Fibroblast of lung (primary cell): ENCODE data around the gene POP7. TPM values are rescaled to one million over a fixed set of nuclear protein-coding genes. Genes with fewer than 3 reads are reported as not detected.

Experiments used
- DNase-seq, 2 donors: peaks; one replicate each; pipeline versions ENCODE4 v3.0.0 to v3.0.0-alpha.2; 2010; ENCODE audit warnings: low read depth in 2 of 2
- H2AFZ ChIP-seq: 2 replicates; pipeline ENCODE4 v1.5.1; 2012; ENCODE audit warnings: low read length, control low read depth, inconsistent platforms
- H3K27ac ChIP-seq: 2 replicates; pipeline ENCODE4 v1.5.1; 2011; ENCODE audit warnings: low read length, control low read depth; ENCODE audit not compliant: insufficient read depth
- H3K27me3 ChIP-seq: 2 replicates; pipeline ENCODE4 v1.5.1; 2011; ENCODE audit warnings: mild to moderate bottlenecking, low read length; ENCODE audit not compliant: control insufficient read depth, insufficient read depth
- H3K36me3 ChIP-seq: 2 replicates; pipeline ENCODE4 v1.5.1; 2011; ENCODE audit warnings: low read length; ENCODE audit not compliant: control insufficient read depth, insufficient read depth
- H3K4me1 ChIP-seq: 2 replicates; pipeline ENCODE4 v1.5.1; 2011; ENCODE audit warnings: low read length; ENCODE audit not compliant: control insufficient read depth, insufficient read depth; ENCODE audit errors: extremely low read depth
- H3K4me2 ChIP-seq: 2 replicates; pipeline ENCODE4 v1.5.1; 2011; ENCODE audit warnings: low read length, control low read depth; ENCODE audit not compliant: insufficient read depth; ENCODE audit errors: extremely low read depth
- H3K4me3 ChIP-seq, 4 experiments: fragments of 200-600 bp in 1 of 4; sonication (generic) in 1 of 4; replicated peaks in 1 of 4; 2 replicates each; pipeline ENCODE4 v1.5.1; 2011 to 2016; ENCODE audit warnings: low read length in 4 of 4, low read depth in 3 of 4, mild to moderate bottlenecking in 3 of 4, control low read depth in 2 of 4, inconsistent platforms in 1 of 4, mixed read lengths in 1 of 4; ENCODE audit not compliant: insufficient read depth in 1 of 4; ENCODE audit errors: control extremely low read depth in 1 of 4
- H3K79me2 ChIP-seq: 2 replicates; pipeline ENCODE4 v1.5.1; 2012; ENCODE audit warnings: mild to moderate bottlenecking, low read length, inconsistent platforms; ENCODE audit not compliant: control insufficient read depth, insufficient read depth
- H3K9ac ChIP-seq: 2 replicates; pipeline ENCODE4 v1.5.1; 2011; ENCODE audit warnings: mild to moderate bottlenecking, low read length, control low read depth; ENCODE audit not compliant: insufficient read depth
- H3K9me3 ChIP-seq: 2 replicates; pipeline ENCODE4 v1.5.1; 2012; ENCODE audit warnings: low read depth, low read length; ENCODE audit not compliant: control insufficient read depth, insufficient read depth
- H4K20me1 ChIP-seq: 2 replicates; pipeline ENCODE4 v1.5.1; 2011; ENCODE audit warnings: low read length; ENCODE audit not compliant: control insufficient read depth, insufficient read depth; ENCODE audit errors: extremely low read depth
- EZH2 ChIP-seq: IDR thresholded peaks from 2 replicates; pipeline ENCODE4 v1.5.1; 2012; ENCODE audit warnings: low read length, control low read depth, mild to moderate bottlenecking; ENCODE audit errors: missing control alignments
- polyA plus RNA-seq, 2 donors: library from polyadenylated mRNA; depleted of rRNA in 1 of 2; stranded (reverse) in 1 of 2; unstranded in 1 of 2; fragments of >200 nt; gene quantifications; 2 replicates each; pipeline ENCODE4 v1.2.1, GENCODE V29; 2011 to 2012; ENCODE audit warnings: missing spikeins in 1 of 2
- total RNA-seq: library from RNA; depleted of rRNA; stranded (reverse); fragments of >200 nt; gene quantifications from 2 replicates; pipeline ENCODE4 v1.2.1, GENCODE V29; 2014
- TF ChIP-seq, protein P1 (sequence below), 2 donors: IDR thresholded peaks in 1 of 2; conservative IDR thresholded peaks in 1 of 2; 1 replicate in 1 of 2; 2 replicates in 1 of 2; pipeline ENCODE4 v1.5.1; 2011 to 2012; ENCODE audit warnings: low read length in 2 of 2, control low read depth in 1 of 2, inconsistent platforms in 1 of 2, low read depth in 1 of 2, mild to moderate bottlenecking in 1 of 2

POP7 gene
- total and polyA plus RNA-seq, 2 donors (not counting 1 experiment from before 2014, with no cell fraction given) = 19.4 to 31.9 TPM

GRCh38 chr7:100677308-100678267, 28.3 kb upstream of the POP7 start:
- Histone ChIP-seq H3K4me2 (no peak overlapping the region), H3K27ac (no peak overlapping the region), H3K9ac (no peak overlapping the region), H3K4me3 (no peak overlapping the region), H2AFZ (no peak overlapping the region), H3K27me3 (no peaks in the 10 kb centered on the region), H3K79me2 (peaks cover 40% of the 10 kb centered on the region), H3K9me3 (no peaks in the 10 kb centered on the region), H3K36me3 (peaks cover 31% of the 10 kb centered on the region), H3K4me1 (peaks cover 8% of the 10 kb centered on the region), H4K20me1 (no peaks in the 10 kb centered on the region)
- no peak for DNase-seq
- TF ChIP-seq, protein P1, sequence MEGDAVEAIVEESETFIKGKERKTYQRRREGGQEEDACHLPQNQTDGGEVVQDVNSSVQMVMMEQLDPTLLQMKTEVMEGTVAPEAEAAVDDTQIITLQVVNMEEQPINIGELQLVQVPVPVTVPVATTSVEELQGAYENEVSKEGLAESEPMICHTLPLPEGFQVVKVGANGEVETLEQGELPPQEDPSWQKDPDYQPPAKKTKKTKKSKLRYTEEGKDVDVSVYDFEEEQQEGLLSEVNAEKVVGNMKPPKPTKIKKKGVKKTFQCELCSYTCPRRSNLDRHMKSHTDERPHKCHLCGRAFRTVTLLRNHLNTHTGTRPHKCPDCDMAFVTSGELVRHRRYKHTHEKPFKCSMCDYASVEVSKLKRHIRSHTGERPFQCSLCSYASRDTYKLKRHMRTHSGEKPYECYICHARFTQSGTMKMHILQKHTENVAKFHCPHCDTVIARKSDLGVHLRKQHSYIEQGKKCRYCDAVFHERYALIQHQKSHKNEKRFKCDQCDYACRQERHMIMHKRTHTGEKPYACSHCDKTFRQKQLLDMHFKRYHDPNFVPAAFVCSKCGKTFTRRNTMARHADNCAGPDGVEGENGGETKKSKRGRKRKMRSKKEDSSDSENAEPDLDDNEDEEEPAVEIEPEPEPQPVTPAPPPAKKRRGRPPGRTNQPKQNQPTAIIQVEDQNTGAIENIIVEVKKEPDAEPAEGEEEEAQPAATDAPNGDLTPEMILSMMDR (conservative IDR thresholded peaks at IDR 0.05 in 1 of 2, IDR thresholded peaks at IDR 0.05 in 1 of 2; ENCODE audit: low read depth in 1 of 2, low read length in 2 of 2) = no peak
- TF ChIP-seq EZH2 = no peak

GRCh38 chr7:100678291-100678984, 27.5 kb upstream of the POP7 start:
- no peak overlapping the region for H3K27ac ChIP-seq
- no peaks in the 10 kb centered on the region for H4K20me1 ChIP-seq
- peaks cover 8% of the 10 kb centered on the region for H3K4me1 ChIP-seq

More at GRCh38 chr7:100678291-100678984, 27.5 kb upstream of the POP7 start:
- Histone ChIP-seq H3K4me2 (no peak overlapping the region), H3K9ac (no peak overlapping the region), H2AFZ (no peak overlapping the region), H3K27me3 (no peaks in the 10 kb centered on the region), H3K9me3 (no peaks in the 10 kb centered on the region), H3K79me2 (peaks cover 40% of the 10 kb centered on the region), H3K36me3 (peaks cover 36% of the 10 kb centered on the region), H3K4me3 (no peak overlapping the region)
- DNase-seq = no peak
- no peak for TF ChIP-seq EZH2
- TF ChIP-seq, protein P1 (conservative IDR thresholded peaks at IDR 0.05 in 1 of 2, IDR thresholded peaks at IDR 0.05 in 1 of 2; ENCODE audit: low read depth in 1 of 2, low read length in 2 of 2) = no peak
